GM12865 (cell line): ENCODE results near the gene PGM2.

Source experiments
- DNase-seq: peaks from one replicate; pipeline ENCODE4 v3.0.0; 2010; ENCODE audit warnings: low read depth
- H3K4me3 ChIP-seq: 2 replicates; pipeline ENCODE4 v1.5.1; 2011; ENCODE audit warnings: mild to moderate bottlenecking, low read depth, low read length, control low read depth
- CTCF ChIP-seq: IDR thresholded peaks from 2 replicates; pipeline ENCODE4 v1.5.1; 2011; ENCODE audit warnings: low read length, control low read depth, low read depth, inconsistent platforms; ENCODE audit not compliant: insufficient read depth; ENCODE audit errors: missing control alignments

PGM2 gene

GRCh38 chr4:37908488-37909331 is 82.2 kb downstream of the PGM2 start:
- no peak for TF ChIP-seq CTCF
- no peak overlapping the region for H3K4me3 ChIP-seq

DNA sequence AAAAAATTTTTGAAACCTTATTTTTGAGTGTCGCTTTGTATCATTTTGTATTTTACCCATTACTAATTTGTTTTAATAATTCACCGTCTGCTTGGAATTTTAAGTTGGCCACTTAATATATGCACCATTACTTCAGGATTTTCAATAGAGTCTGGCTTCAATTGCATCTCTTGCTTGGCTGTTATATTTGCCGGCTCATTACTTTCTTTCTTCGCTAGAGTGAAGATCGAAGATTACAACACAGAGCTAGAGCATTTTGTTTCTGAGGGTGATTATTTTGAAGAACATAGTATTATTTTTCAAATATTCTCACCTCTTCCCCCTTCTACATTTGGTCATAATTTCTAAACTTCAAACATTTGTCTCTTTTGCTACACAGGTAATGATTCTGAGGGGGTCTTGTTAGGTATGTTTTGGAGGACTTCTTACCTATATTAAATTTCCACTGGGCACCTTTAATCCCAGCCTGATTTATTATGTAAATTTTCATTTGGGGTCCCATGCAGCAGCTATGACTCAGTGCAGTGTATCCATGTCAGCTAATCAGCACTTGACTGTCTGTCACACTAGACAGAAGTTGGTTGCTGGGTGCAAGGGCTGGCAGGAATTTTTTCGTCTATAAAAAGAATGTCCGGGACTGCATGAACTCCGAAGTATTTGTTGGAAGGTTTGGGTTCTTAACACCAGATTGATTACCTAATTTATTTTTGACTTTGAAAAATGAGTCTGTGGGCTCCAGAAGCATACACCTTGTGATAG is 83.0 kb downstream of the PGM2 start:
- H3K4me3 ChIP-seq = no peak overlapping the region
- DNase-seq = no peak
- no peak for TF ChIP-seq CTCF

More at GRCh38 chr4:37908488-37909331, 82.2 kb downstream of the PGM2 start:
- DNase-seq = no peak

DNA sequence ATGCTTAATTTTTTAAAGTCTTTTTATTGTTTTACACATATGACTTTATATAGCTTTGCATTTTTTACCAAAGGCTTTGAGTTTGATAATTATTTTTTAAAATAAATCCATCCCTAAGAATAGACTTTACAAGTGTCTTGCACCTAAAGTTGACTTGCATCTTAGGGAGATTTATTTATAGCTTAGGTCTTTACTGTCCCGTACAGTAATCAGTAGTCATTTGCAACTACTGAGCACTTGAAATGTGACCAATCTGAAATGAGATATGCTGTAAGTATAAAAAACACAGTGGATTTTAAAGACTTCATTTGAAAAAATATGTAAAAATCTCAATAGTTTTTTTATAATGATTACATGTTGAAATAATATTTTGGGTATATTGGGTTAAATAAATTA is 83.6 kb downstream of the PGM2 start:
- no peak for DNase-seq
- TF ChIP-seq CTCF = no peak
- no peak overlapping the region for H3K4me3 ChIP-seq
